Osteocyte (in vitro differentiated cells): ENCODE measurements around the gene PPY. TPM values are rescaled to one million over a fixed set of nuclear protein-coding genes. Genes with fewer than 3 reads are reported as not detected.

Experiments used
- DNase-seq: peaks from one replicate; pipeline ENCODE4 v3.0.0; 2021; ENCODE audit warnings: mixed read lengths; ENCODE audit not compliant: unreplicated experiment; ENCODE audit errors: extremely low spot score
- H3K27ac Mint-ChIP-seq: one replicate; pipeline ENCODE4 v1.8.0; 2021; ENCODE audit warnings: mild to moderate bottlenecking, mixed read lengths; ENCODE audit not compliant: unreplicated experiment
- H3K27me3 Mint-ChIP-seq: one replicate; pipeline ENCODE4 v1.8.0; 2021; ENCODE audit warnings: mixed read lengths; ENCODE audit not compliant: unreplicated experiment
- H3K36me3 Mint-ChIP-seq: one replicate; pipeline ENCODE4 v1.8.0; 2021; ENCODE audit warnings: mixed read lengths; ENCODE audit not compliant: unreplicated experiment
- H3K4me1 Mint-ChIP-seq: one replicate; pipeline ENCODE4 v1.8.0; 2021; ENCODE audit warnings: mixed read lengths; ENCODE audit not compliant: unreplicated experiment
- H3K4me3 Mint-ChIP-seq: one replicate; pipeline ENCODE4 v1.8.0; 2021; ENCODE audit warnings: mild to moderate bottlenecking, moderate library complexity, mixed read lengths; ENCODE audit not compliant: unreplicated experiment
- H3K9me3 Mint-ChIP-seq: one replicate; pipeline ENCODE4 v1.8.0; 2021; ENCODE audit warnings: mixed read lengths; ENCODE audit not compliant: unreplicated experiment
- CTCF ChIP-seq: fragments of 200-600 bp; sonication (generic); IDR thresholded peaks from 2 replicates; pipeline ENCODE4 v1.5.0; 2021; ENCODE audit warnings: antibody characterized with exemption, mild to moderate bottlenecking, moderate library complexity
- total RNA-seq: library from RNA; stranded (reverse); gene quantifications from 2 replicates; pipeline ENCODE4 v1.2.1, GENCODE V29; 2021

The PPY gene
- total RNA-seq, 1 donor from 2014 or later, result not detected

- Mint-ChIP-seq H3K4me3 (no peak overlapping the region), H3K4me1 (peaks cover 7% of the 10 kb centered on the region), H3K27me3 (peaks cover 22% of the 10 kb centered on the region), H3K36me3 (no peaks in the 10 kb centered on the region), H3K27ac (no peak overlapping the region), H3K9me3 (no peaks in the 10 kb centered on the region)
- no peak for TF ChIP-seq CTCF
- no peak for DNase-seq
Observed at GRCh38 chr17:43912635-43913304, 29.5 kb downstream of the PPY start.

- no peaks in the 10 kb centered on the region for H3K9me3 Mint-ChIP-seq
- H3K27me3 Mint-ChIP-seq, result peaks cover 19% of the 10 kb centered on the region
- no peak for DNase-seq
Observed at GRCh38 chr17:43911904-43912303, 30.4 kb downstream of the PPY start.

GRCh38 chr17:43909537-43910231 is 32.6 kb downstream of the PPY start:
- no peaks in the 10 kb centered on the region for H3K9me3 Mint-ChIP-seq
- peaks cover 10% of the 10 kb centered on the region for H3K27me3 Mint-ChIP-seq
- peaks cover 16% of the 10 kb centered on the region for H3K4me1 Mint-ChIP-seq
- no peaks in the 10 kb centered on the region for H3K36me3 Mint-ChIP-seq
- TF ChIP-seq CTCF, result no peak
- H3K4me3 Mint-ChIP-seq, result no peak overlapping the region
- H3K27ac Mint-ChIP-seq, result no peak overlapping the region
- DNase-seq, result no peak

More at GRCh38 chr17:43911904-43912303, 30.4 kb downstream of the PPY start:
- H3K4me3 Mint-ChIP-seq, result no peak overlapping the region
- no peak for TF ChIP-seq CTCF
- H3K4me1 Mint-ChIP-seq, result peaks cover 9% of the 10 kb centered on the region
- H3K36me3 Mint-ChIP-seq, result no peaks in the 10 kb centered on the region
- H3K27ac Mint-ChIP-seq, result no peak overlapping the region

- H3K4me1 Mint-ChIP-seq, result peaks cover 16% of the 10 kb centered on the region
- H3K9me3 Mint-ChIP-seq, result no peaks in the 10 kb centered on the region
- TF ChIP-seq CTCF, result no peak
- H3K4me3 Mint-ChIP-seq, result peak overlapping the region; percentile 79
- peaks cover 2% of the 10 kb centered on the region for H3K36me3 Mint-ChIP-seq
- H3K27ac Mint-ChIP-seq, result peak overlapping the region; percentile 69
- H3K27me3 Mint-ChIP-seq, result peaks cover 6% of the 10 kb centered on the region
- DNase-seq, result no peak
Observed at GRCh38 chr17:43907998-43908721, 34.1 kb downstream of the PPY start.
